Esophagus mucosa (tissue), 1 donor: ENCODE data around the gene SAPCD2. TPM values are rescaled to one million over a fixed set of nuclear protein-coding genes. Genes with fewer than 3 reads are reported as not detected.

ENCODE experiments used
- ATAC-seq: fragments of 200-7000 bp; cut with Tn5 transposase; one replicate; pipeline ENCODE4 v1.9.1; 2020
- total RNA-seq: library from RNA; stranded (reverse); gene quantifications from one replicate; pipeline ENCODE4 v1.2.4, GENCODE V29; 2023
- donor health status: DM: yes; HTN: yes; CAD: no.

SAPCD2 gene
- total RNA-seq, 1 donor from 2014 or later = 13.8 TPM

GRCh38 chr9:137017071-137017470 is 53.3 kb downstream of the SAPCD2 start:
- no peak for ATAC-seq

- ATAC-seq = no peak
These were observed 53.9 kb downstream of the SAPCD2 start for GRCh38 chr9:137016436-137016835.

GRCh38 chr9:137015976-137016375 is 54.4 kb downstream of the SAPCD2 start:
- ATAC-seq = no peak

- ATAC-seq = no peak
These were observed 54.8 kb downstream of the SAPCD2 start for GRCh38 chr9:137015540-137015930.

GRCh38 chr9:137014776-137015539 is 55.4 kb downstream of the SAPCD2 start:
- no peak for ATAC-seq

- ATAC-seq = no peak
These were observed 56.2 kb downstream of the SAPCD2 start for GRCh38 chr9:137014166-137014565.

GRCh38 chr9:137013571-137013940 is 56.8 kb downstream of the SAPCD2 start:
- ATAC-seq = no peak

- no peak for ATAC-seq
These were observed 57.4 kb downstream of the SAPCD2 start for GRCh38 chr9:137012694-137013570.

Other genes with a start within 250 kb of the SAPCD2 start
- 1.1 TPM for gene AJM1, start 228.1 kb downstream of the SAPCD2 start, total RNA-seq
- 74.4 TPM for gene PHPT1, start 221.1 kb downstream of the SAPCD2 start, total RNA-seq
- 1.3 TPM for gene MAMDC4, start 218.2 kb downstream of the SAPCD2 start, total RNA-seq
- gene EDF1, start 204.2 kb downstream of the SAPCD2 start, total RNA-seq = 296 TPM
- 11.1 TPM for gene TRAF2, start 184.0 kb downstream of the SAPCD2 start, total RNA-seq
- gene FBXW5, start 125.8 kb downstream of the SAPCD2 start, total RNA-seq = 71.9 TPM
- gene C8G, start 125.3 kb downstream of the SAPCD2 start, total RNA-seq = not detected
- 0.80 TPM for gene LCN12, start 118.3 kb downstream of the SAPCD2 start, total RNA-seq
- 18.4 TPM for gene PTGDS, start 93.1 kb downstream of the SAPCD2 start, total RNA-seq
- gene LCNL1, start 87.6 kb downstream of the SAPCD2 start, total RNA-seq = 0.20 TPM
- 33.1 TPM for gene PAXX, start 78.1 kb downstream of the SAPCD2 start, total RNA-seq
- gene CLIC3, start 74.0 kb downstream of the SAPCD2 start, total RNA-seq = 154 TPM
- gene ABCA2, start 42.3 kb downstream of the SAPCD2 start, total RNA-seq = 2.0 TPM
- 0.12 TPM for gene FUT7, start 38.5 kb downstream of the SAPCD2 start, total RNA-seq
- 26.6 TPM for gene NPDC1, start 24.4 kb downstream of the SAPCD2 start, total RNA-seq
- 2.9 TPM for gene ENTPD2, start 16.5 kb downstream of the SAPCD2 start, total RNA-seq
- 4.9 TPM for gene UAP1L1, start 7.0 kb upstream of the SAPCD2 start, total RNA-seq
- gene MAN1B1, start 16.4 kb upstream of the SAPCD2 start, total RNA-seq = 46.2 TPM
- 75.3 TPM for gene DPP7, start 44.2 kb upstream of the SAPCD2 start, total RNA-seq
- gene GRIN1, start 68.6 kb upstream of the SAPCD2 start, total RNA-seq = 0.12 TPM
- gene LRRC26, start 99.5 kb upstream of the SAPCD2 start, total RNA-seq = 1.6 TPM
- gene TMEM210, start 101.5 kb upstream of the SAPCD2 start, total RNA-seq = not detected
- 25.0 TPM for gene ANAPC2, start 118.0 kb upstream of the SAPCD2 start, total RNA-seq
- 86.8 TPM for gene SSNA1, start 118.1 kb upstream of the SAPCD2 start, total RNA-seq
- 20.5 TPM for gene TPRN, start 130.2 kb upstream of the SAPCD2 start, total RNA-seq
- 24.8 TPM for gene TMEM203, start 135.1 kb upstream of the SAPCD2 start, total RNA-seq
- gene NDOR1, start 135.1 kb upstream of the SAPCD2 start, total RNA-seq = 8.6 TPM
- 11.2 TPM for gene RNF208, start 151.7 kb upstream of the SAPCD2 start, total RNA-seq
- 156 TPM for gene CYSRT1, start 154.6 kb upstream of the SAPCD2 start, total RNA-seq
- 2.7 TPM for gene RNF224, start 156.9 kb upstream of the SAPCD2 start, total RNA-seq
- gene SLC34A3, start 160.3 kb upstream of the SAPCD2 start, total RNA-seq = 0.68 TPM
- gene TUBB4B, start 170.7 kb upstream of the SAPCD2 start, total RNA-seq = 321 TPM
- not detected for gene STPG3, start 180.7 kb upstream of the SAPCD2 start, total RNA-seq
- gene NELFB, start 184.8 kb upstream of the SAPCD2 start, total RNA-seq = 36.7 TPM
- 15.4 TPM for gene TOR4A, start 207.2 kb upstream of the SAPCD2 start, total RNA-seq
- gene NRARP, start 231.7 kb upstream of the SAPCD2 start, total RNA-seq = 20.4 TPM